ENCODE measurements around the gene ENTR1.
"Not testable (repeated sequence)": the region's sequence is repeated elsewhere in the genome, so short reads cannot be mapped to it uniquely, and the experiment has no call there.

The ENTR1 gene

DNA sequence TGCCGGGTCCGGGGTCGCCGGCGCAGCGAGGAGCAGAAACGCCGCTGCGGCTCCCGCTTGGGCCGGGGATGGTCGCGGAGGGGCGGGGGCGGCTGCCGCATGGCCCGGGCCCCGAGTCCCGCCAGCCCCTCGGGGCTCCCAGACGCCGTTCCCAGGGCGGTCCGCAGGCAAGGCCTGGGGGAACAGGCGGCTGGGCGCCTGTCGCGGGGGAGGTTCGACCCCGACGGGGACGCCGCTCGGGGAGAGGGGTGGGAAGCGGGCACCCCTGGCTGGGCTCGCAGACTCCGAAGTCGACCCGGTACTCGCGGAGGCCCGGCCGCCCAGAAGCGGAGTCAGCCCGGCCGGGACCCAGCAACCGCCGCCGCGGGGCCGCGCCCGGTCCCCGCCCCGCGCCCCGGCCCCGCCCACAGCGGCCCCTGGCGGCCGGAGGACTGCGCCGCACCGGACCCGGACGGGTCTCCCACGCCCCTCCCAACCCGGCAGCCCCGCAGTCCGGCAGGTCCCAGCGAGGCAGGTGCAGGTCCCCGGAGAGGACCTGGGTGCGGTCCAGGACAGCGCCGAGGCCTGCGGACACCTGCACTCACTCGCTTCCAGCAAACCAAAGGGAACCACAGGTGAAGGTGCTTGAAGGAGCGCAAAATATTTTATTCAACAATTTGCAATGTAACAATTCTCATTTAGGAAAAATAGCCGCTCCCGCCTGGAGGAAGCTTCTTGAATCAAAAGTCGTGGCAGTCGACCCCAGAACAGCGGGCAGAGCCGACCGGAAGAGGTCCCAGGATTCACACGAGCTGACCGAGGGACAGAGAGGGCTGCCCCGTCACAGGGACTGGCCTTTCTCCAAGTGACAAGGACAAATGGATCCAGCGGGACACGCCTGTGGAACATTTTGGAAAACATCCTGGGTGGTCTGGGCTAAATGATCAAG, 29.3 kb upstream of the ENTR1 start, which contains the start of gene INPP5E:
TSS of gene INPP5E (minus strand) at position 365 of the 928 bp plus-strand sequence. CDS start 426 bp downstream, outside the sequence.
- in situ Hi-C loops (cut with HindIII; ENCODE audit: low sequenced_read_pairs): loop anchor here (10.0 kb wide), 2 partner anchors 115 to 195 kb away; partner anchors contain the start of gene QSOX2

DNA sequence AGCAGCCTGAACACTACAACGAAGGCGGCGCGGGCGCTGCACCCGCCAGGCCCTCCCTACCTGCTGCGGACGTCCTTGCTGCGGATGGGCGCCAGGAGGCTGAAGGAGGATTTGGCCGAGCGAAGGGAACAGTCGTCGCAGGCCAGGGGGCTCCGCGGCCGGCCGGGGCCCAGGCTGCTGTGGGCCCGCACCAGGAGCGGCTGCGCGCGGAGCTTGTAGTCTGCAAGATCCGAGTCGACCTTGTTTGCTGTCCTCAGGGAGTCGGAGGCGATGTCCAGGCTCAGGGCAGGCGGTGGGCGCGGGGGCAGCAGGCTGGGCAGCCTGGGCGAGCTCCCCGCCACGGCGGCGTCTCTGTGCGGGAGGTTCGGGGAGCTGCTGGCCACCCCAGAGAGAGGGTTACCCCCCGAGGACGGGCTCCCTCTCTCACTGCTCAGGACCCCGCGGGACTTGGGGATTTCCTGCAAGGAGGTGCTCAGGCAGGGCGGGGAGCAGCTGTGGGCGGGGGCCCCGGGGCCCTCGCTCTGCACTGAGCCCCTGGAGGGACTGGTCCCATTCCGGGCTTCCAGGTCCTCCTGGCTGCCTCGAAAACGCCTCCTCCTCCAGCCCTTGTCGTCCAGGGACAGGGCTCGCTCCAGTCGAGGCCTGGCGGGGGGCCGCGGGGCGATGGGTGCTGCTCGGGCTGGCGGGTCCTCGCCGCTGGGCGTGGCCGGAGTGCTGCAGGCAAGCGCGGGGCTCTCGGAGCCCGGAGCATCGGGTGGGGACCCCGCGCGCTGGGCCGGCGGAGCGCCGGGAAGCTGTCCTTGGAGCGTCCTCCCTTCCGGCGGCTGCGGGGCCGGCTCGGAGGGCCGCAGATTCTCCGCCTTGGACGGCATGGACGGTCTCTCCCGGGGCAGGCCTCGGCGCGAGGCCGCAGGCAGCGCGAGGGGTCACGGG, 28.4 kb upstream of the ENTR1 start:
- in situ Hi-C loops (cut with HindIII; ENCODE audit: low sequenced_read_pairs): no loop called here

DNA sequence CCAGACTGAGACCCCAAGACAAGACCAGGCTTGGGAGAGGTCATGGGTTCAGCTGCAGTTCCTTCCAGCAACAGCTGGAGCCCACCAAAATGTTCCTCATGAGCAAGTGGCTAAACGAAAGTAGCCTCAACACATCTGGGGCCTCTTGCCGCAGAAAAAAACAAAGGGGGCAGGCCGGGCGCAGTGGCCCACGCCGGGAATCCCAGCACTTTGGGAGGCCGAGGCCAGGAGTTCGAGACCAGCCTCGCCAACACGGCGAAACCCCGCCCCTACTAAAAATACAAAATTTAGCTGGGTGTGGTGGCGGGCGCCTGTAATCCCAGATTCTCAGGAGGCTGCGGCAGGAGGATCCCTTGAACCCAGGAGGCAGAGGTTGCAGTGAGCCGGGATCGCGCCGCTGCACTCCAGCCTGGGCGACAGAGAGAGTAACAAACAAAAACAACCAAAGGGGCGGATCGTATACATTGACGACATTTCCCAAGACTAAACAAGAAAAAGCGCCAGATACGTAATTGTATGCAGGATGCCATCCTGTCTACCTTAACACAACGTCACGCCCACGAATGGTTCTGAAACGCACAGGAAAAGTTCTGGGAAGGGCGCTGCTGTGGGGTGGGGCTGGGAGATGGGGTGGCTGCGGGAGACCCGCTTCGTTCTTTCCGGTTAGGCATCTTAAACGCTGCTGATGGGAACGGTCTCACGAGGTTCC, 27.6 kb upstream of the ENTR1 start:
- in situ Hi-C loops (cut with HindIII; ENCODE audit: low sequenced_read_pairs): no loop called here

DNA sequence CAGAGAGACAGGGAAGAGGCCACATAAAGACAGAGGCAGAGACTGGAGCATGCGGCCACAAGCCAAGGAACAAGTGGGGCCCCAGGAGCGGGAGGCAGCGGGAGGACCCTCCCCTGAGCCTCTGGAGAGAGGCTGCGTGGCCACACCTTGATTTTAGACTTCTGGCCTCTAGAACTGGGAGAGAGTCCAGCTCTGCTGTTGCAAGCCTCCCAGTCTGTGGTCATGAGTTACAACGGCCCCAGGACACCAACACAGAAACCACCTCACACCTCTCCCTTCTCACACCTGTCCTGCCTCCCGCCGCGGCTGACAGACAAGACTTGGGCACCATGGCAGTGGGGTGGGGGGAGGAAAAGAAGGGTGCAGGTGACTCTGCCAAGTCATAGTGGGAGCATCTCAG, 27.0 kb upstream of the ENTR1 start:
- in situ Hi-C loops (cut with HindIII; ENCODE audit: low sequenced_read_pairs): no loop called here

DNA sequence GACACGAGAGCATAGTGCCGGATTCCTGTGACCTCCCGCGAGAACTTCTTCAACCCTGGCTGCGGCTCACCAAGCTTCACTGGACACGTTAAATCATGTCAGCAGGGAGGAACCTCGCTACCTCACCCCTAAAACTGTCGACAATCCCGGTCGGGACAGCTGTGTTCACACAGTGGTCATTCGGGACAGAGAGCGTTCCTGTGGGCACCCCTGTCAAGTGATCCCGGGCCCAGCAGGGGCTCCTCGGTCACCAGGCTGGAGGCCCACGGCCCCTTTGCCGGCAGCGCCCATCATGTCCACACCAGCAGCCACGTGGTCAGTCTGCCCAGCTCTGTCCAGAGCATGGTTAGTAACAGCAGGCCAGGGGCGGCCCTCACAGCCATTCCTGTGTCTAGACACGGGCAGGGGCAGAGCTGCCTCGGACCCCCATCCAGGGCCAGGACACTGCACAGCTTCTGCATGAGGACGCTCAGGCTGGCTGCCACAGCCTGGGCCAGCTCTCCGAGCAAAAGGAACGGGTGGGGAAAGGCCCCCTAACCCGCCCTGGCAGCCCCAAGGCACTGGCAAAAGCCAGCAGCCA, 25.7 kb upstream of the ENTR1 start:
- in situ Hi-C loops (cut with HindIII; ENCODE audit: low sequenced_read_pairs): no loop called here

DNA sequence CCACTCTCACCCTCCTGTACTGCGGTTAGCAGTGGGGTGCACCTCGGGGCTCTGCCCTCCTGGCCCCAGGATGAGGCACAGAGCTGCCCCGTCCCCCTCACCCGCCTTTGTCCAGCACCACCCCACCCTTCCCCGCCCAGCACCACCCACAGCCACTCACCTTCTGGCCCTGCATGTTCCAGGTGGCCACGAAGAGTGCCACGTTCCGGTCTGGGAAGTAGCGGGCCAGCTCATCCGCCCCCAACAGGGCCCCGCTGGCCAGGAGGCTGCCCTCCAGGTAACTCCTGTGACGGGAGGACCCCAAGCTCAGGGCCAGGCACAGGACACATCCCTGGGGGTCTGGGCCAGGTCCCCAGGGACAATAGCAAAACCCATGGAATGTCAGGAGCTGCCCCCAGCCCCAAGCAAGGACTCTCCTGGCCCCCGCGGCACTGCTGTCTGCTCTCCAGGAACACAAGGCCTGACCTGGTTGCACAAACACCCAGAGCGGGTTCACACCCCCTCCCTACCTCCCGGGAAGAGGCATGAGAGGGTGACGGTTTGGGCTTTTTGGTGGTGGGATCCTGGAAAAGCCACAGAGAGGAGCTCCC, 24.3 kb upstream of the ENTR1 start:
- in situ Hi-C loops (cut with HindIII; ENCODE audit: low sequenced_read_pairs): no loop called here

DNA sequence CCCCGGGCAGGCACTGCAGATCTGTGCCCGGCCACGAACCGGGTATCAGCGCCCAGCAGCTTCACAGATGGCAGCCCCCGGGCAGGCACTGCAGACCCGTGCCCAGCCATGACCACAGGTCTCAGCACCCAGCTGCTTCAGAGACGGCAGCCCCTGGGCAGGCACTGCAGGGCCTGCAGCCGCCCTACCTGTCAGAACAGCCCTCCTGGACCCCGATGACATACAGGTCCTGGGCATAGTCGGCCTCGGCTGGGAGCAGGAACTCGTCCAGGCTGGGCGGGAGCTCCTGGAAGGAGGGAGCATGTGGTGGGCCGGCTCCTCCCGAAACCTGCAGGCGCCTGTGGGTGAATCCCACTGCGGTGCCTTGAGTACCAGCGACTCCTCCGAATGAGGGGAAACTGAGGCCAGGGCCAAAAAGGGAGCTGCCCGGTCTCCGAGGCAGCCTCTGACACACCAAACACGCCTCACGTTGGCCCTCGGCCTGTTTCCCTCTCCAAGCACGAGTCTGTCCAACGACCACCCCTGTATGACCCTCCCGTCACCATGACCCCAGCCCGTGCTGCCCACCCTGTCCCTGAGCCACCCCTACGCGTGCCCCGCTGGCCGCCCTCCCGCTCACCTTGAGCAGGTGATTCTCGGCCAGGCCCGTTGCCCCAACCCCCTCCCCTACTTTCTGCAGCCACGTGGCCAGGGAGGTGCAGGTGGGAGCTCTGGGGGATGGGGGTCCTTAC, 23.6 kb upstream of the ENTR1 start:
- in situ Hi-C loops (cut with HindIII; ENCODE audit: low sequenced_read_pairs): no loop called here

DNA sequence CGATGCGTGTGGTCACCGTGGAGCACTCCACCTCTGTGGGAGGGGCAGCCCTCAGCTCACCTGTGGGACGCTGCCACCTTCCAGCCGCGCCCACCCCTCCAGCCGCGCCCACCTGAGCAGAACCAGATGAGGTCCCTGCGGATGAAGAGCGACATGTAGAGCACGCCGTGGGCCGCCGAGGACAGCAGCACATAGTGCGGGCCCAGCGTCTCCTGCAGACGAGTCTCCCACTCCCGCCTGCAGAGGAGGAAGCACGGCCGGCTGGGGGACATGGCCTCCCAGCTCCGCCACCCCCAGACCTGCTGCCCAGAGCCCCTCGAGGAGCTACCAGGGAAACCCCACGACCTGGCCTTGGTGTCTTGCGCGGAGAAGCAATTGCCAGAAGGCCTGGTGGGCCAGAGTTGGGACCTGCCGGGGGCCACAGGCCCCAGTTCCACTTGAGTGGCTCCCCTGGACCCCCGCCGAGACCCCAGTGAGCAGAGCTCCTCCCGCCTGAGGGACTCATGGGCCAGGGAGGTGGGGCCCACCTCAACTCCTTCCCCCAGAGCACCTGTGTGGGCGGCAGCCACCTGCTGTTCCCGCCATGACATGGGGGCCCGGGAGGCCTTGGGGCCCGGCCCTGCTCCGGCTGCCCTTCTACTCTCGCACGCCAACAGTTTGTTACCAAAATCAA, 22.8 kb upstream of the ENTR1 start:
- in situ Hi-C loops (cut with HindIII; ENCODE audit: low sequenced_read_pairs): no loop called here

DNA sequence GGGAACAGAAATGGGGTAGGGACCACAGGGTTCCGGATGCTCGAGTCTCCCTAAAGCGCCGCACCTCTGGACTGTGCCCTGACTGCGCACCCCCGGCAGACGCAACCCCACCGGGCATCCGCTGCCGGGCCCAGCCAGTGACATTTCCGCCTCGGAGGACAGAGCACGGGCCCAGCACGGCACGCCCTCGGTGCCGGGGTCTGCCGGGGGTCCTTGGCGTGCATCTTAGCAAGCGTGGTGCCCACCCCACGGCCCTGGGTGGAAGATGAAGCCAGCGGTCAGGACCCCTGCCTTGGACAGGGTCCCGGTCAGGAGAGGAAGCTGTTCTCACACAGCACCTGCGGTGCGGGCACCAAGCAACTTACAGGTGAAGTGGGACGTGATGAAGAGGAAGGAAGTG, 22.2 kb upstream of the ENTR1 start:
- in situ Hi-C loops (cut with HindIII; ENCODE audit: low sequenced_read_pairs): no loop called here

DNA sequence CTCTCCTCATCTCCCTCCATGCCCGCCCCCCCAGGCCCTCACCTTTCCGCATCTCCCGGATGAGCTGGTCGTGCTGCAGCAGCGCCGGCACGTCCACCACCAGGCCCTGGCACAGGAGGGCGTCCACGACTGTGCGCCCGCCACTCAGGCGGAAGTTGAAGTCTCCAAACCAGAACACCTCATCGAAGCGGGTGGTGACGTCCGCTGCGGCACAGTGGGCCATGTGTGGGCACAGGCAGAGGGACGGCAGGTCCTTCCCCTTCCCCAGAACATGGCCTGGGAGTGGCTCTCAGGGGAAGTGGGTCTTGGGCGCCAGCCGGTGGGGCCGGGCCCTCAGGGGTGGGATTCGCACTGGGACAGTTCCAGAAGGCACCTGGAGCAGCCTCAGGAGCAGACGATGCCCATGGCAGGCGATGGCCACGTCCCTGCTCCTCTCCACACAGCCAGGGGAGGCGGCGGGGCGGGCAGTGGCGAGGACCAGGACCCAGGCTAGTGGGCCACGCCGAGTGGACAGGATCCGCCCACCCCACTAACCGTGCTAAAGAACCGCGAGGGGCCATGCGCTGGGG, 21.5 kb upstream of the ENTR1 start:
- in situ Hi-C loops (cut with HindIII; ENCODE audit: low sequenced_read_pairs): no loop called here

DNA sequence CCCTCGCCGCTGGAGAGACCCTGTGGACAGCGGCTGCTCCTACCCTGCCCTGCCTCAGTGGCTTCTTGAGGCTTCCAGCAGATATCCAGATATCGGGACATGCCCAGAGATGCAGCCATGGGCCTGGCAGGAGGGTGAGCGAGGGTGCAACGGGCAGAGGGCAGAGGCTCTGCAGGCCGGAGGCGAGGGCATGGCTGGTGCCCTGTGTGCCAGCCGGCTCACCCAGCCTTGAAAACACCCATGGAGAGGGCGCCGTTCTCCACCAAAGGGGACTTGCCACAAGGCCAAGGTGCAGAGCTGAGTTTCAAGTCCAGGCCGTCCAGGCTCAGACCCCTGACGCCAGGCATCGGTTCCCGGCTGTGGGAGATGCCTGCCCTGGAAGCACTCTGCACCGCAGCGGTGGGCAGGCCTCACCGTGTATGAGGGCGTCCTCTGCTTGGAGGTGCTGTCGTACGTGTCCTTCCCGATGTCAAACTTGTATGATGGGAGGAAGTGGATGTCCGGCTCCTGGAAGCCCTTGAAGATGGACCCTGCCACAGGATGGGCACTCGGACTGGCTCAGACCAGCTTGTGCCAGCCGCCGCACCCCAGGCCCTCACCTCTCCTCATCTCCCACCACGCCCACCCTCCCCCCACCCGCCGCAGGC, 20.3 kb upstream of the ENTR1 start:
- in situ Hi-C loops (cut with HindIII; ENCODE audit: low sequenced_read_pairs): no loop called here

DNA sequence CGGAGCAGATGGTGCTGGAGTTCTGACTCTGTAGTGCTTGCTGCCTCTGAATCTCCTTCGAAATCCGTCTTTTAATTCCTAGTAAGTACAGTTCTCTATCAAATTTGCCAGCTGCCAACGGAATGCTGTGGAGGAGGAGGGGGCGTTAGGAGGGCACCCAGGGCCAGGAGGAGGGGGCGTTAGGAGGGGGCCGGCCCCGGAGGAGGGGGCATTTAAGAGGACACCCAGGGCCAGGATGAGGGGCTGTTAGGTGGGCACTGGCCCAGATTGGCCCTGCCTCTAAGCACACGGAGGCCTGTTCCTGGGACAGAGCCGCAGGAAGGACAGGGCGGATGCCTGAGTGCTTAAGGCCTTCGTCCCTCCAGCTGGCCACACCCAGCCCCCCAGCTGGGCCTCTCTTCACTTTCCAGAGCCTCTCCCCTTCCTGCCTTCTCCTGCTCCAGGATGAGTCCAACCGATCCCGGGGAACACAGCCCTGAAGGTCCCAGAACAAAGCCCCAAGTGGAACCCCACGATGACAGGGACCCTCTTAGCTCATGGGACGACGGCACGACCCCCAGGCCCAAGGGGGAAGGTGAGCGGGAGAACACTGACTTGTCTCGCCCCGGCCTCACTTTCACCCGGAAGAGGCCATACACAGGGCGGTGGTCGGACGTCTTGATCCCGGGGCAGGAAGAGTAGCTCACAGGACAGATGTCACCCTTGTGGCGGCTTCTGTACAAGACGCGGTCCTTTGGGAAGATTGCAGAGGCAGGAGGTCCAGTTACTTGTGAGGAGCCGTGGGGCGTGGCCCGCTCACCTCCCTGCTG, 19.5 kb upstream of the ENTR1 start:
- in situ Hi-C loops (cut with HindIII; ENCODE audit: low sequenced_read_pairs): no loop called here

DNA sequence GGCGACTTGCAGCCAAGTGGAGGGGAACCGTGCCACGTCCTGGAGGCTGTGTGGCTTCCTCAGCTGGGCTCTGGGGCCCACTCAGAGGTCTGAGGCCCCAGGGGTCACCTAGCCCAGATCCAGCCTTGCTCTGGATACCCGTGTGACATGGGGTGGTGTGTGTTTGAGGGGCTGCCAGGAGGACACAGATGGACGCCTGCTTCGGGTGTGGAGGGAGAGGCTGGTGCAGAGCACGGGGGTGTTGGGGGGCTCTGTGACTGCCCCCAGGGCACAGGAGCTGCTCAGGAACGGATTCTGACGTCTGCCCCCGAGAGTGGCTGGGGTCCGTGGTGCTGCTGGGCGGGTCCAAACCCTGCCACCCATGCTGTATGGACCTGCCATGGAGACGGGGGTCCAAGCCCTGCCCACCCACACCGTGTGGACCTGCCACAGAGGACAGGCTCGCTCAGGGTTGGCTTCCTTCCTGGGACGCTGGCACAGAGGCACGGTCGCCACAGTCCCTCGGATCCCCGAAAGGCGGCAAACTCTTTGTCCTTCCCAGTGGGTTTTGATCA, 18.7 kb upstream of the ENTR1 start:
- in situ Hi-C loops (cut with HindIII; ENCODE audit: low sequenced_read_pairs): no loop called here

DNA sequence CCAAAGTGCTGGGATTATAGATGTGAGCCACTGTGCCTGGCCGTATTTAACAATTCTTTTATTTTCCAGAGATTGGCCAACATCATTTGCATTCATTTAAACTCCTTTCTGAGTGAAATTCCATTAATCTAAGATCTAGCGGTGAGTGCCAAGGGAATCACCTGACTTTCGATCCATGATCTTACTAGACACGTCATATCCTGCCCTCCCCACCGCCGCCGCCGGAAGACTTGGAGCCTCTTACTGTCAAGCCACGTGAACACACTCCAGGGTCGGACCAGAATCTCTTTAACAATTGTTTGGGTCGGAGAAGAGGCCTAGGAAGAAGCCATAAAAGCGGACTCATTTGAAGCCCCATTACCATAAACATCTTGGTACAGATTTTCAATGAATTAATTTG, 16.4 kb upstream of the ENTR1 start:
- in situ Hi-C loops (cut with HindIII; ENCODE audit: low sequenced_read_pairs): no loop called here

DNA sequence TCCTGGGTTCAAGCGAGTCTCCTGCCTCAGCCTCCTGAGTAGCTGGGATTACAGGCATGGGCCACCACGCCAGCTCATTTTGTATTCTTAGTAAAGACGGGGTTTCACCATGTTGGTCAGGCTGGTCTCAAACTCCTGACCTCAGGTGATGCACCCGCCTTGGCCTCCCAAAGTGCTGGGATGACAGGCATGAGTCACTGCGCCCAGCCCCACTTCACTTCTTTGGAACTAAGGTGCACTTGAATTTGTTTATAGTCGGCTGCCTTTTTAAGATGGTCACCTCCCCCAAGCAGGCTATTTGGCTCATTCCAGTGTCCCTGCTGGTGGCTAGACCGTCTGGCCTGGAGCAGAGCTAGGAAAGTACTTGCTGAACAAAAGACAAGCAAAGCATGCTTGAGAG, 15.0 kb upstream of the ENTR1 start:
- in situ Hi-C loops (cut with HindIII; ENCODE audit: low sequenced_read_pairs): not testable (repeated sequence)

DNA sequence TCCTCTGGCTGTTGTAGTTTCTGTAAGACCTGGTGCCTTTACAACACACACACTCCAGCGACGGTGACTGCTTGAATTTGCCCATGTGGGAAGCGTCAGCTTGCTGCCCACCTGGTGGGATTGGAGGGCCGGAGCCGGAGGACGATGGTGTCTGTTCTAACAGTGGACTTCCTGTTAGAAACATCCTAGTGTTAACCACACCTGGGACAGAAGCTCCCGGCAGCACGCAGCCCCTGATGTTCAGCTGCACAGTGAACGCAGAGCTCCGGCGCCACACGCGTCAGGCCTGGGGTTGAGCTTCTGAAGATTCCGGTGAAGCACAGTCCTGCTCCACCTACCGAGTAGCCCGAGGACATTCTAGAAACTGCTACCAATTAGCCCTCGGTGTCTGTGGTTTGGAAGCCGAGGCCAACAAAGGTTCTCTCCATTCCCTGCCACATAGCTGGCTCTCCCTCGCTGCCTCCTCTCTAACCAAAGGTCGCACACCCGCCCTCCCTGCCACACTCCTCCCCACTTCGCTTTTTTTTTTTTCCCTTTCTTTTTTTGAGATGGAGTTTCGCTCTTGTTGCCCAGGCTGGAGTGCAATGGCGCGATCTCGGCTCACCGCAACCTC, 14.4 kb upstream of the ENTR1 start:
- in situ Hi-C loops (cut with HindIII; ENCODE audit: low sequenced_read_pairs): no loop called here
